ENCODE results near the gene AIP. TPM values are rescaled to one million over a fixed set of nuclear protein-coding genes. Genes with fewer than 3 reads are reported as not detected.
A peak's percentile ranks its signal among the peaks of the same experiment; 100 is the strongest.

Gene AIP
- total and polyA plus RNA-seq, 9 of the 15 experiments (the other 6 are each of a cell fraction or from before 2014, with no cell fraction given), result 5.2 to 92.5 (median 52.7) TPM

DNA sequence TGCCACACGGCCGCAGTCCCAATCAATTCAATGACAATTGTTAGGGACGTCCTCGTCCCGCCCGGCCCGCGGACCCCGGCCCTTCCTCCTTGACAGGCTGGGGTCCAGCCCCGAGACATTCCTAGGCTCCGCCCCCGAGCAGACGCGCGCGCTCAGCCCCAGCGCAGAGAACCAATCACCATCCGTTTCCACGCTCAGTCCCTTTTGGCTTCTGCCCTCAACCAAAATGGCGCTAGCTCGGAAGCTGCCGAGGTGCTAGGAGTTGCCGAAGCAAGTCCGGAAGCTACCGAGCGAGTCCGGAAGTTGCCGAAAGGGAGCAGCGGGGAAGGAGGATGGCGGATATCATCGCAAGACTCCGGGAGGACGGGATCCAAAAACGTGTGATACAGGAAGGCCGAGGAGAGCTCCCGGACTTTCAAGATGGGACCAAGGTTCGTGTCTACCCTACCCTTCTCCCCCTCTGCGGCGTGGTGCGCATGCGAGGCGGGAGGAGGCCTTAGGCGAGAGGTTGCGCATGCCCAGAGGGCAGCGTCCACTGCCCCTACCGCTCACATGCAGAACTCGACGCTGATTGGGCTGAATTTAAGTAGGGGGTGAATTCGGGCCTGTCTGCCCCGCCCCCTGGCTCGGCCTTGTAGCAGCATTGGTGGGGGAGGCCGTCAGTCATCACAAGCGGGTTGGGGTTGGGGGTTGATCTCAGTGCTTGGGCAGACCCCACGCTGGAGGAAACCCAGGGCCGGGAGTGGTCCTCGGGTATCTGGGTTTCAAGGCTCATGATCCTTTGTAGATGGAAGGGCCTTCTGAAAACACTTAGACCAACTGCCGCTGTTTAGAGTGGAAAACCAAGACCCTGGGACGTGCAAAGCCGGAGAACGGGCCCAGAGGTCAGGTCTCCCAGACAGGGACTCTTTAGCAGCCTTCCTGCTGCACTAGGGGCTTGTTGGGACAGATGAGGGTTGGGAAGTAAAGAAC is at the start of gene AIP (continued):
- TF ChIP-seq, protein P1, sequence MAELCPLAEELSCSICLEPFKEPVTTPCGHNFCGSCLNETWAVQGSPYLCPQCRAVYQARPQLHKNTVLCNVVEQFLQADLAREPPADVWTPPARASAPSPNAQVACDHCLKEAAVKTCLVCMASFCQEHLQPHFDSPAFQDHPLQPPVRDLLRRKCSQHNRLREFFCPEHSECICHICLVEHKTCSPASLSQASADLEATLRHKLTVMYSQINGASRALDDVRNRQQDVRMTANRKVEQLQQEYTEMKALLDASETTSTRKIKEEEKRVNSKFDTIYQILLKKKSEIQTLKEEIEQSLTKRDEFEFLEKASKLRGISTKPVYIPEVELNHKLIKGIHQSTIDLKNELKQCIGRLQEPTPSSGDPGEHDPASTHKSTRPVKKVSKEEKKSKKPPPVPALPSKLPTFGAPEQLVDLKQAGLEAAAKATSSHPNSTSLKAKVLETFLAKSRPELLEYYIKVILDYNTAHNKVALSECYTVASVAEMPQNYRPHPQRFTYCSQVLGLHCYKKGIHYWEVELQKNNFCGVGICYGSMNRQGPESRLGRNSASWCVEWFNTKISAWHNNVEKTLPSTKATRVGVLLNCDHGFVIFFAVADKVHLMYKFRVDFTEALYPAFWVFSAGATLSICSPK (IDR thresholded peaks at IDR 0.05; ENCODE audit: borderline replicate concordance), result no peak
- TF ChIP-seq, protein P2, sequence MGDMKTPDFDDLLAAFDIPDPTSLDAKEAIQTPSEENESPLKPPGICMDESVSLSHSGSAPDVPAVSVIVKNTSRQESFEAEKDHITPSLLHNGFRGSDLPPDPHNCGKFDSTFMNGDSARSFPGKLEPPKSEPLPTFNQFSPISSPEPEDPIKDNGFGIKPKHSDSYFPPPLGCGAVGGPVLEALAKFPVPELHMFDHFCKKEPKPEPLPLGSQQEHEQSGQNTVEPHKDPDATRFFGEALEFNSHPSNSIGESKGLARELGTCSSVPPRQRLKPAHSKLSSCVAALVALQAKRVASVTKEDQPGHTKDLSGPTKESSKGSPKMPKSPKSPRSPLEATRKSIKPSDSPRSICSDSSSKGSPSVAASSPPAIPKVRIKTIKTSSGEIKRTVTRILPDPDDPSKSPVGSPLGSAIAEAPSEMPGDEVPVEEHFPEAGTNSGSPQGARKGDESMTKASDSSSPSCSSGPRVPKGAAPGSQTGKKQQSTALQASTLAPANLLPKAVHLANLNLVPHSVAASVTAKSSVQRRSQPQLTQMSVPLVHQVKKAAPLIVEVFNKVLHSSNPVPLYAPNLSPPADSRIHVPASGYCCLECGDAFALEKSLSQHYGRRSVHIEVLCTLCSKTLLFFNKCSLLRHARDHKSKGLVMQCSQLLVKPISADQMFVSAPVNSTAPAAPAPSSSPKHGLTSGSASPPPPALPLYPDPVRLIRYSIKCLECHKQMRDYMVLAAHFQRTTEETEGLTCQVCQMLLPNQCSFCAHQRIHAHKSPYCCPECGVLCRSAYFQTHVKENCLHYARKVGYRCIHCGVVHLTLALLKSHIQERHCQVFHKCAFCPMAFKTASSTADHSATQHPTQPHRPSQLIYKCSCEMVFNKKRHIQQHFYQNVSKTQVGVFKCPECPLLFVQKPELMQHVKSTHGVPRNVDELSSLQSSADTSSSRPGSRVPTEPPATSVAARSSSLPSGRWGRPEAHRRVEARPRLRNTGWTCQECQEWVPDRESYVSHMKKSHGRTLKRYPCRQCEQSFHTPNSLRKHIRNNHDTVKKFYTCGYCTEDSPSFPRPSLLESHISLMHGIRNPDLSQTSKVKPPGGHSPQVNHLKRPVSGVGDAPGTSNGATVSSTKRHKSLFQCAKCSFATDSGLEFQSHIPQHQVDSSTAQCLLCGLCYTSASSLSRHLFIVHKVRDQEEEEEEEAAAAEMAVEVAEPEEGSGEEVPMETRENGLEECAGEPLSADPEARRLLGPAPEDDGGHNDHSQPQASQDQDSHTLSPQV (IDR thresholded peaks at IDR 0.05), result peak; percentile 91
- TF ChIP-seq ZNF561 (CRISPR knock-in tag; conservative IDR thresholded peaks at IDR 0.05) (no peak), SOX6 (IDR thresholded peaks at IDR 0.05) (peak; percentile 15; the same call in 1 of the 2 replicates), NCOA1 (IDR thresholded peaks at IDR 0.05; ENCODE audit: low read depth) (no peak), L3MBTL2 (IDR thresholded peaks at IDR 0.05) (peak; percentile 100), IRF2 (CRISPR knock-in tag; IDR thresholded peaks at IDR 0.05) (peak; percentile 65; the same call in 1 of the 2 replicates), RBM17 (IDR thresholded peaks at IDR 0.05; ENCODE audit: borderline replicate concordance, low read depth, low read length) (no peak), BHLHE40 (IDR thresholded peaks at IDR 0.05; ENCODE audit: low read length) (no peak)
- TF ChIP-seq, protein P3, sequence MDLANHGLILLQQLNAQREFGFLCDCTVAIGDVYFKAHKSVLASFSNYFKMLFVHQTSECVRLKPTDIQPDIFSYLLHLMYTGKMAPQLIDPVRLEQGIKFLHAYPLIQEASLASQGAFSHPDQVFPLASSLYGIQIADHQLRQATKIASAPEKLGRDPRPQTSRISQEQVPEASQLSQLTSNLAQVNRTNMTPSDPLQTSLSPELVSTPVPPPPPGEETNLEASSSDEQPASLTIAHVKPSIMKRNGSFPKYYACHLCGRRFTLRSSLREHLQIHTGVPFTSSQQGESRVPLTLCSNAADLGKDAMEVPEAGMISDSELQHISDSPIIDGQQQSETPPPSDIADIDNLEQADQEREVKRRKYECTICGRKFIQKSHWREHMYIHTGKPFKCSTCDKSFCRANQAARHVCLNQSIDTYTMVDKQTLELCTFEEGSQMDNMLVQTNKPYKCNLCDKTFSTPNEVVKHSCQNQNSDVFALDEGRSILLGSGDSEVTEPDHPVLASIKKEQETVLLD (IDR thresholded peaks at IDR 0.05), result peak; percentile 98
- TF ChIP-seq, protein P4, sequence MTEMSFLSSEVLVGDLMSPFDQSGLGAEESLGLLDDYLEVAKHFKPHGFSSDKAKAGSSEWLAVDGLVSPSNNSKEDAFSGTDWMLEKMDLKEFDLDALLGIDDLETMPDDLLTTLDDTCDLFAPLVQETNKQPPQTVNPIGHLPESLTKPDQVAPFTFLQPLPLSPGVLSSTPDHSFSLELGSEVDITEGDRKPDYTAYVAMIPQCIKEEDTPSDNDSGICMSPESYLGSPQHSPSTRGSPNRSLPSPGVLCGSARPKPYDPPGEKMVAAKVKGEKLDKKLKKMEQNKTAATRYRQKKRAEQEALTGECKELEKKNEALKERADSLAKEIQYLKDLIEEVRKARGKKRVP (CRISPR knock-in tag; IDR thresholded peaks at IDR 0.05), result no peak
- TF ChIP-seq, protein P5, sequence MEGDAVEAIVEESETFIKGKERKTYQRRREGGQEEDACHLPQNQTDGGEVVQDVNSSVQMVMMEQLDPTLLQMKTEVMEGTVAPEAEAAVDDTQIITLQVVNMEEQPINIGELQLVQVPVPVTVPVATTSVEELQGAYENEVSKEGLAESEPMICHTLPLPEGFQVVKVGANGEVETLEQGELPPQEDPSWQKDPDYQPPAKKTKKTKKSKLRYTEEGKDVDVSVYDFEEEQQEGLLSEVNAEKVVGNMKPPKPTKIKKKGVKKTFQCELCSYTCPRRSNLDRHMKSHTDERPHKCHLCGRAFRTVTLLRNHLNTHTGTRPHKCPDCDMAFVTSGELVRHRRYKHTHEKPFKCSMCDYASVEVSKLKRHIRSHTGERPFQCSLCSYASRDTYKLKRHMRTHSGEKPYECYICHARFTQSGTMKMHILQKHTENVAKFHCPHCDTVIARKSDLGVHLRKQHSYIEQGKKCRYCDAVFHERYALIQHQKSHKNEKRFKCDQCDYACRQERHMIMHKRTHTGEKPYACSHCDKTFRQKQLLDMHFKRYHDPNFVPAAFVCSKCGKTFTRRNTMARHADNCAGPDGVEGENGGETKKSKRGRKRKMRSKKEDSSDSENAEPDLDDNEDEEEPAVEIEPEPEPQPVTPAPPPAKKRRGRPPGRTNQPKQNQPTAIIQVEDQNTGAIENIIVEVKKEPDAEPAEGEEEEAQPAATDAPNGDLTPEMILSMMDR (IDR thresholded peaks at IDR 0.05 in 2 of 3, conservative IDR thresholded peaks at IDR 0.05 in 1 of 3; ENCODE audit: insufficient read depth in 2 of 3, low read depth in 1 of 3, low read length in 3 of 3), result 0 out of 6 replicates have a peak, but pooled peaks of 2 of the 3 experiments have one; percentile 7 to 12

Measured in K562 (cell line).